VCaP (cell line): ENCODE results near the gene AKAP6.

Experiments used
- H3K27ac ChIP-seq: fragments of 450-650 bp; 2 replicates; pipeline ENCODE4 v1.5.1; 2017
- CTCF ChIP-seq: fragments of 450-650 bp; conservative IDR thresholded peaks from 2 replicates; pipeline ENCODE4 v1.5.1; 2017; ENCODE audit warnings: mild to moderate bottlenecking, moderate library complexity

AKAP6 gene

GRCh38 chr14:32564596-32564995, 235.5 kb downstream of the AKAP6 start:
- TF ChIP-seq CTCF = no peak
- H3K27ac ChIP-seq = peak overlapping the region; percentile 72

- TF ChIP-seq CTCF = no peak
- H3K27ac ChIP-seq = peak overlapping the region; percentile 72
These were observed 236.2 kb downstream of the AKAP6 start for GRCh38 chr14:32565256-32565655.

GRCh38 chr14:32567543-32568384, 238.7 kb downstream of the AKAP6 start:
- no peak for TF ChIP-seq CTCF
- no peak overlapping the region for H3K27ac ChIP-seq

- no peak for TF ChIP-seq CTCF
- H3K27ac ChIP-seq = no peak overlapping the region
These were observed 242.5 kb downstream of the AKAP6 start for GRCh38 chr14:32571551-32571950.

- no peak for TF ChIP-seq CTCF
- H3K27ac ChIP-seq = no peak overlapping the region
These were observed 243.1 kb downstream of the AKAP6 start for GRCh38 chr14:32571995-32572866.

GRCh38 chr14:32572867-32573150, 243.7 kb downstream of the AKAP6 start:
- TF ChIP-seq CTCF = no peak
- no peak overlapping the region for H3K27ac ChIP-seq

- no peak for TF ChIP-seq CTCF
- H3K27ac ChIP-seq = no peak overlapping the region
These were observed 245.2 kb downstream of the AKAP6 start for GRCh38 chr14:32574269-32574668.
